Right cardiac atrium (tissue), 5 donors: ENCODE data around the gene GPC6. TPM values are rescaled to one million over a fixed set of nuclear protein-coding genes. Genes with fewer than 3 reads are reported as not detected.

Experiments
- ATAC-seq, 2 donors: fragments of 200-7000 bp; cut with Tn5 transposase; one replicate each; pipeline versions ENCODE4 v1.8.0 to v1.9.1; 2020; ENCODE audit warnings: moderate library complexity in 2 of 2, mild to moderate bottlenecking in 1 of 2
- DNase-seq, 3 donors: peaks; one replicate each; pipeline ENCODE4 v3.0.0-alpha.2; 2020
- H3K27ac ChIP-seq: one replicate; pipeline ENCODE4 v1.5.1; 2013; ENCODE audit warnings: mild to moderate bottlenecking, low read length, control low read depth, moderate library complexity
- H3K27me3 ChIP-seq: one replicate; pipeline ENCODE4 v1.6.1; 2013; ENCODE audit not compliant: control insufficient read depth, insufficient read depth
- H3K4me1 ChIP-seq: one replicate; pipeline ENCODE4 v1.6.1; 2013; ENCODE audit warnings: low read length; ENCODE audit not compliant: control insufficient read depth, insufficient read depth
- H3K4me3 ChIP-seq: one replicate; pipeline ENCODE4 v1.5.1; 2013; ENCODE audit warnings: low read length, control low read depth
- H3K9me3 ChIP-seq: one replicate; pipeline ENCODE4 v1.6.1; 2013; ENCODE audit warnings: low read length; ENCODE audit not compliant: control insufficient read depth
- WGBS: extraction: QIAGEN DNeasy Blood & Tissue Kit; methylation state at CpG from one replicate; pipeline ENCODE4 v1.1.7; 2013; 5-methylcytosine and 5-hydroxymethylcytosine counted together
- intact Hi-C, 4 donors: fragments of 100-400 bp; cut with DNase I; formaldehyde crosslinking; loops; one replicate each; pipeline versions ENCODE4 v1.11.0 to v1.14.0; 2022 to 2023
- polyA plus RNA-seq: library from polyadenylated mRNA; stranded (reverse); fragments of 200-250 nt; gene quantifications from one replicate; pipeline ENCODE4 v1.2.3, GENCODE V29; 2013
- total RNA-seq, 4 donors: library from RNA; stranded (reverse); fragmentation: NEBNext Ultra II Directional; extraction: Animal tissue kit (Norgen Biotek cat#: 25700); gene quantifications; one replicate each; pipeline ENCODE4 v1.2.1, GENCODE V29; 2021
- donor health status: healthy with polysubstance abuse.
- donor health status: DM: no; HTN: yes; CAD: no.
- donor health status: DM: no; HTN: no; CAD: no.
- donor health status: DM: no; HTN: yes; CAD: no; lungs with severe emphysema.
- donor health status: DM: yes; HTN: yes; CAD: no.

Gene GPC6
- total and polyA plus RNA-seq, 5 donors: 1.5 to 11.0 (median 5.3) TPM

GRCh38 chr13:94324767-94325540 lies 1098.3 kb downstream of the GPC6 start:
- H3K27ac ChIP-seq: no peak overlapping the region
- H3K27me3 ChIP-seq: no peaks in the 10 kb centered on the region
- DNase-seq (no peak), ATAC-seq (no peak)
- H3K4me3 ChIP-seq: no peak overlapping the region
- no peaks in the 10 kb centered on the region for H3K4me1 ChIP-seq
- intact Hi-C loops: no loop called here
- WGBS: 63% methylated on average over 14 of the region's 14 CpGs
- H3K9me3 ChIP-seq: no peaks in the 10 kb centered on the region

- peak in 1 of 2 donors; percentile 24 for ATAC-seq
- no peak overlapping the region for H3K27ac ChIP-seq
- H3K9me3 ChIP-seq: no peaks in the 10 kb centered on the region
- WGBS: 69% methylated on average over 6 of the region's 6 CpGs
- no peak overlapping the region for H3K4me3 ChIP-seq
- intact Hi-C loops: no loop called here
- H3K4me1 ChIP-seq: peaks cover 4% of the 10 kb centered on the region
- no peak for DNase-seq
- H3K27me3 ChIP-seq: no peaks in the 10 kb centered on the region
These were observed 1099.0 kb downstream of the GPC6 start for GRCh38 chr13:94325650-94326049.

DNA sequence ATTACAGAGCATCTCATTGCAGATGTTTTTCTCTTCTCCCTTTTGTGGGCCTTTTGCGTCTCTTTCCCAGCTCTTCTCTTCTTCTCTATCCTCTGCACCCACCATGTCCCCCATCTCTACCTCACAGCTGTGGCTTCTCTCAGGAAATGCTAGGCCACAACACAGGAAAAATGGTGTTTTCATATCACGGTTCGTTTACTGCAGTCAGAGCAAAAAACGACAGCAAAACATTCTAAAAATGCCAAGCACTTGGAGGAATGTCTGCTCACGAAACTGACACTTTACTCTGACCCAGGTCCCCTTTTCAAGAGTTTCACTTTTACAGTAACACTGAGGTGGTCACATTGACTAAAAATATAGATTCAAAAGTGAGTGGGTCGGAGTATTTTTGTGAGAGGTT lies 1100.7 kb downstream of the GPC6 start:
- H3K4me3 ChIP-seq: no peak overlapping the region
- H3K9me3 ChIP-seq: no peaks in the 10 kb centered on the region
- peaks cover 4% of the 10 kb centered on the region for H3K4me1 ChIP-seq
- no peaks in the 10 kb centered on the region for H3K27me3 ChIP-seq
- no peak overlapping the region for H3K27ac ChIP-seq
- no peak for ATAC-seq
- DNase-seq: no peak
- 40% methylated on average over 6 of the region's 6 CpGs for WGBS
- intact Hi-C loops: no loop called here

GRCh38 chr13:94328381-94329041 lies 1101.9 kb downstream of the GPC6 start:
- Histone ChIP-seq H3K4me1 (peaks cover 4% of the 10 kb centered on the region), H3K27ac (no peak overlapping the region), H3K9me3 (no peaks in the 10 kb centered on the region), H3K4me3 (no peak overlapping the region), H3K27me3 (no peaks in the 10 kb centered on the region)
- DNase-seq (no peak), ATAC-seq (no peak)
- intact Hi-C loops: no loop called here
- 79% methylated on average over 13 of the region's 13 CpGs for WGBS

GRCh38 chr13:94329277-94329676 lies 1102.7 kb downstream of the GPC6 start:
- peak; percentile 56 to 60 for ATAC-seq
- Histone ChIP-seq H3K27me3 (no peaks in the 10 kb centered on the region), H3K9me3 (no peaks in the 10 kb centered on the region), H3K4me3 (no peak overlapping the region), H3K4me1 (peaks cover 4% of the 10 kb centered on the region), H3K27ac (no peak overlapping the region)
- WGBS: 52% methylated on average over 7 of the region's 7 CpGs
- DNase-seq: peak in 1 of 3 donors; percentile 58
- intact Hi-C loops: no loop called here

- WGBS: 39% methylated on average over 7 of the region's 7 CpGs
- intact Hi-C loops: loop anchor here in 1 of 4 donors (10.0 kb wide), 1 partner anchor 105 kb away; no protein-coding TSS in a partner anchor
- no peak overlapping the region for H3K4me3 ChIP-seq
- H3K27me3 ChIP-seq: no peaks in the 10 kb centered on the region
- DNase-seq: no peak
- peak; percentile 79 to 82 for ATAC-seq
- no peak overlapping the region for H3K27ac ChIP-seq
- no peaks in the 10 kb centered on the region for H3K9me3 ChIP-seq
- peaks cover 4% of the 10 kb centered on the region for H3K4me1 ChIP-seq
These were observed 1103.3 kb downstream of the GPC6 start for GRCh38 chr13:94329754-94330551.

- WGBS: 84% methylated on average over 3 of the region's 3 CpGs
- Histone ChIP-seq H3K9me3 (no peaks in the 10 kb centered on the region), H3K4me3 (no peak overlapping the region), H3K27me3 (no peaks in the 10 kb centered on the region), H3K4me1 (peaks cover 4% of the 10 kb centered on the region), H3K27ac (no peak overlapping the region)
- intact Hi-C loops: loop anchor here in 1 of 4 donors (10.0 kb wide), 1 partner anchor 106 kb away; no protein-coding TSS in a partner anchor
- DNase-seq: no peak
- ATAC-seq: no peak
These were observed 1104.0 kb downstream of the GPC6 start for GRCh38 chr13:94330552-94331071.

DNA sequence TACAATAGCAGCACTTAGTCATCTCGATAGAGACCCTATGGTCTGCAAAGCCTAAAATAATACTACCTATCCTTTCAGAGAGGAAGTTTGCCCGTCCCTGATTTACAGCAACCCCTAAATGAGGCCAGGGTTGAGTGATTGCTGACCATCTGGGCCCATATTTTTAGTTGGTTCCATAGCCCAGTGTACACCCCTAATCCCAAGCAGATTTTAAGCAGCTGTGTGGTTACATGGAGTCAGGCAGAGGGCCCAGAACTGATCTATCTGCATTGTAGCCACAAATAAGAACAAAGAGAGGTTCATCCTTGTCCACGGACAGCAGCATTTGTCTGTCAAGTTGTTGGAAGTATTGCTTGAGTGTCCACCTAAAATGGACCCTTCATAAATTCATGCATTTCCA lies 1104.7 kb downstream of the GPC6 start:
- Histone ChIP-seq H3K9me3 (no peaks in the 10 kb centered on the region), H3K27me3 (no peaks in the 10 kb centered on the region), H3K4me3 (no peak overlapping the region), H3K27ac (no peak overlapping the region), H3K4me1 (peaks cover 4% of the 10 kb centered on the region)
- 91% methylated on average over 3 of the region's 3 CpGs for WGBS
- intact Hi-C loops: loop anchor here in 1 of 4 donors (10.0 kb wide), 1 partner anchor 106 kb away; no protein-coding TSS in a partner anchor
- ATAC-seq (no peak), DNase-seq (no peak)

GRCh38 chr13:94332359-94333096 lies 1105.9 kb downstream of the GPC6 start:
- H3K27me3 ChIP-seq: no peaks in the 10 kb centered on the region
- DNase-seq (peak in 2 of 3 donors; percentile 35 to 66), ATAC-seq (peak in 1 of 2 donors; percentile 55)
- H3K27ac ChIP-seq: no peak overlapping the region
- no peaks in the 10 kb centered on the region for H3K9me3 ChIP-seq
- H3K4me1 ChIP-seq: peaks cover 4% of the 10 kb centered on the region
- intact Hi-C loops: loop anchor here in 1 of 4 donors (10.0 kb wide), 1 partner anchor 108 kb away; no protein-coding TSS in a partner anchor
- no peak overlapping the region for H3K4me3 ChIP-seq
- WGBS: 66% methylated on average over 10 of the region's 10 CpGs

GRCh38 chr13:94333131-94333820 lies 1106.7 kb downstream of the GPC6 start:
- no peak overlapping the region for H3K27ac ChIP-seq
- no peak for DNase-seq
- H3K4me3 ChIP-seq: no peak overlapping the region
- H3K9me3 ChIP-seq: no peaks in the 10 kb centered on the region
- peaks cover 4% of the 10 kb centered on the region for H3K4me1 ChIP-seq
- ATAC-seq: no peak
- intact Hi-C loops: loop anchor here in 1 of 4 donors (10.0 kb wide), 1 partner anchor 108 kb away; no protein-coding TSS in a partner anchor
- H3K27me3 ChIP-seq: no peaks in the 10 kb centered on the region
- WGBS: 95% methylated on average over 4 of the region's 4 CpGs
